HG02938 (cell line): Measurements from ENCODE around the gene C1QTNF1.

Experiments
- ATAC-seq: cut with Tn5 transposase; IDR thresholded peaks from one replicate; pipeline ENCODE4 v1.9.1; 2021; ENCODE audit warnings: mild to moderate bottlenecking, moderate library complexity; ENCODE audit not compliant: unreplicated experiment

C1QTNF1 gene

DNA sequence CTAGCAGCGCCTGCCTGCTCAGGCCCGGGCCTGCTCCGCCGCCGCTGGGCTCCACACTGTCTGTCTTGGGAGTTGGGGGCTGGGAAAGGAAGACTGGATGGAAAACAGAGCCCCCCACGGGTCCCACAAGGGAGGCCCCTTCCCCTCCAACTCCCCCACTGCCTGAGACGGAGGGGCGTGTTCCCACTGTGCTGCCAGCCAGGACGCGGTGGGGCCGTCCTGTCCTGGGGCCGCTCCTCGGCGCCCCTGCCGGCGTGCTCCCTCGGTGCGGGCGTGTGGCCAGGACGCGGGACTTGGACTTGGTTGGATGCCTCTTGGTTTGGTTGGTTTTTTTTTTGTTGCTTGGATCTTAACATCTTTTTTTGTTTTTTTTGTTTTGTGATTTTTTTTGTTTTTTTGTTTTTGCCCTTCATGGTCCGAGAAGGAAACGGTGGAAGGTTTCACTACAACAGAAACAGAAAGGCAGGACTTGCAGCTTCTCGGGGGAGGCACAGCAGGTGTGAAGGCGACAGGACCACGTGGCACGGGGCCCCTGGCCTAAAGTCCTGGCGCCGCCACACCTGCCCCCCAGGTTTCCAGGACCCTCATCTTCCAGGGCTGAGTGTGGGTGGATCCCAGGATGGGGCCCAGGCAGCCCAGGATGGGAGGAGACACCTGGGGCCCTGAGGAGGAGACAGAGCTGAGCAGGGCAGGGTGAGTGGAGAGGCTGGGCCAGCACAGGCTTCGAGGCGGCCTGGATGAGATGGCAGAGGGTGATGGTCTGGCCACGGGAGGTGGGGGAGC is 66.7 kb downstream of the C1QTNF1 start:
- ATAC-seq: no peak

DNA sequence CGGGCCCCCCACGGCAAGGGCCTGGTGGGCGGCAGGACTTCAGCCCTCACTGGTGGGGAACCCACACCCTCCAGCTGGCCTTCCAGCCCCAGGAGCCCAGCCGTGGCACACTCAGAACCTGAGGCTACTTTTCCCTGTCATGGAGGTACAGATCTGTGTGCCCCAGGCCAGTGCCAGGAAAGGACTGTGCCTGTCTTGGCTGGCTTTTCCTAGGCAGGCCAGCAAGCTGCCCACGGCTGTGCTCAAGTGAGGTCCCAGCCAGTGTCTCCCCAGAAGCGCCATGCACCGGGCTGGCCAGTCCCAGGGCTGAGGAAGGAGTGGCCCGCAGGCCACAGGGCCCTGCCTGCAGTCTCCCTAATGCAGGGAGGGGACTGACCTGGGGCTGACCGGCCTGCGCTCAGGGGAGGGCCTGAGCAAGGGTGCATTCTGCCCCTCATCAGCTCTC is 67.3 kb downstream of the C1QTNF1 start:
- no peak for ATAC-seq

GRCh38 chr17:79092567-79092966 is 68.6 kb downstream of the C1QTNF1 start:
- ATAC-seq: no peak

GRCh38 chr17:79093270-79093669 is 69.3 kb downstream of the C1QTNF1 start:
- no peak for ATAC-seq

DNA sequence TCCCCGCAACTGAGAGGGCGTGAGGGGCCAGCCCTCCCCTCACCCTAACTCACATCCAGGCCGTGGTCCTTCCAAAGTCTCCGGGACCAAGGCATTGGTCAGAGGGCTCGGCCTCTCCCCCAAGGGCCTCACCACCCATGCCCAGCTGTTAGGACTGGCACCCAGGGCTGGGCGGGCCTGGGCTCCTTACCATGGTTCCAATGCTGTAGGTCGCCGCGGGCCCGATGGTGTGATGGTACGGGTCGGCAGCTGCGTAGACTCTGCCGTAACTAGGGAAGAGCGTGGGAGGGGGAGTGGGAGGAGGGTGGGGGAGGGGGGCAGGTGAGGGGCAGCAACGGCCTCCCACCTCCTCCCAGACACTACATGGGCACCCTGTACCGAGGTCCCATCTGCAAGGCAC is 70.3 kb downstream of the C1QTNF1 start:
- no peak for ATAC-seq

DNA sequence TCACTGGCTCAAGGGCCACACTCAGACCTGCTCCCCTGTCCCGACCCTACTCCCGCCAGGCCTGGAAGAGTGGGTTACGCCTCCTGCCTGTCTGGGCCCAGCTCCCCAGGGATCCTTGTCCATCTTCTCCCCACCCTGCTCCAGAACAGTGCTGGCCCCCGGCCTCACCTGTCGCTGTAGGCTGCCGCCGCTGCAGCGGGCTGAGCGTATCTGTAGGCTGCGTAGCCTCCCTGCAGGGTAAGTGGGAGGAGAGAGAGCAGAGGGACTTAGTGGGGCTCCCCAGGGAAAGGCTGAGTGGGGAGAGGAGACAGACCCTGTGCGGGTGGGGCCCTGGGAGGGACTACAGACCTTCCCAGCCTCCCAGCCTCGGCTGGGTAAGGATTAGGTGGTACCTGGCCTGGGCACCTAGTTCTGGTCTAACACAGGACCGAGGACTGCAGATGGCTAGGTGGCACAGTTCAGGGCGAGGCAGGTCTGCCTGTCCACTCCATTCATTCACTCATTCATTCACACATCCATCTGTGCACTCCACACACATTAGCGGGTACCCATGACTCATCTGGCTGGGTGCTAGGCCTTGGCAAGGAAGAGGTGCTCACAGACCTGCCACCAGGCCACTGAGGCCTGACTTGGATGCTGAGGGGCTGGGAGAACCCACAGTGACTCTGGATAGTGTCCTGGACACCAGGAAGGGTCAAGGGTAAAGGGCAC is 71.5 kb downstream of the C1QTNF1 start:
- ATAC-seq: no peak

GRCh38 chr17:79096477-79096876 is 72.5 kb downstream of the C1QTNF1 start:
- no peak for ATAC-seq

GRCh38 chr17:79097226-79098055 is 73.5 kb downstream of the C1QTNF1 start:
- no peak for ATAC-seq

- ATAC-seq: no peak
Measured at GRCh38 chr17:79098282-79098867, 74.4 kb downstream of the C1QTNF1 start.
